Measurements from ENCODE around the gene IL6R.

IL6R gene

GRCh38 chr1:154495496-154496273, 90.5 kb downstream of the IL6R start:
- no peak for DNase-seq (ENCODE audit: low read depth, low spot score)
- no peak overlapping the region for H3K4me3 ChIP-seq (ENCODE audit: low read length)

DNA sequence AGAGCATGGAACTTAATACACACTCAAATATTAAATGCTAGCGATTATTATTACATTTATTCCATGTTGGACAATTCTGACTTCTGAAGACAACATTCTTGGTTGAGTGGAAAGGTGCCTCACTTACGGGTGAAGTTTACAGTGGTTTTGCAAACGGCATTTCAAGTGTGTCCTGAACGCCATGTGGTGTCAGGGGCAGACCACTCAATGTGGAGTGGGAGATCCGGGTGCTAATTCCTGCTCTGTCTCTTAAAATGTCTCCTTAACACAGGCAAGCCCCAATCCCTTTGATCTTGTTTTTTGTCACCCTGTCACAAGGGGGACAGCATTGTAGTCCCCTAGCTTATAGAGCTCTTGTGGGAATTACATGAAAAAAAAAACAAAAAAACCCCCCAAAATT, 91.2 kb downstream of the IL6R start:
- DNase-seq (ENCODE audit: low read depth, low spot score) = no peak
- no peak overlapping the region for H3K4me3 ChIP-seq (ENCODE audit: low read length)

GRCh38 chr1:154497026-154497806, 92.1 kb downstream of the IL6R start:
- H3K4me3 ChIP-seq (ENCODE audit: low read length) = no peak overlapping the region
- DNase-seq (ENCODE audit: low read depth, low spot score) = peak; percentile 88

GRCh38 chr1:154499446-154499845, 94.3 kb downstream of the IL6R start:
- DNase-seq (ENCODE audit: low read depth, low spot score) = no peak
- H3K4me3 ChIP-seq (ENCODE audit: low read length) = no peak overlapping the region

GRCh38 chr1:154500533-154500932, 95.4 kb downstream of the IL6R start:
- H3K4me3 ChIP-seq (ENCODE audit: low read length) = no peak overlapping the region
- DNase-seq (ENCODE audit: low read depth, low spot score) = no peak

GRCh38 chr1:154501423-154502065, 96.4 kb downstream of the IL6R start:
- no peak overlapping the region for H3K4me3 ChIP-seq (ENCODE audit: low read length)

GRCh38 chr1:154502066-154502743, 97.1 kb downstream of the IL6R start, which contains the start of the genes SHE and TDRD10:
Gene SHE, minus strand, starts transcription at chr1:154502412. Its CDS starts 386 bp downstream, at chr1:154502026.
Gene TDRD10, plus strand, starts transcription at chr1:154502219. Its CDS starts 4,685 bp downstream, at chr1:154506904.
- H3K4me3 ChIP-seq (ENCODE audit: low read length) = no peak within 1 kb of the TSS

More at GRCh38 chr1:154501423-154502065, 96.4 kb downstream of the IL6R start:
- DNase-seq (ENCODE audit: low read depth, low spot score) = no peak

GRCh38 chr1:154502744-154503115, 97.6 kb downstream of the IL6R start:
- no peak overlapping the region for H3K4me3 ChIP-seq (ENCODE audit: low read length)
- DNase-seq (ENCODE audit: low read depth, low spot score) = no peak

More at GRCh38 chr1:154502066-154502743, 97.1 kb downstream of the IL6R start, which contains the start of the genes SHE and TDRD10:
- DNase-seq (ENCODE audit: low read depth, low spot score) = no peak

- no peak for DNase-seq (ENCODE audit: low read depth, low spot score)
- no peak overlapping the region for H3K4me3 ChIP-seq (ENCODE audit: low read length)
Observed at GRCh38 chr1:154503898-154504297, 98.8 kb downstream of the IL6R start.

GRCh38 chr1:154512760-154513159, 107.6 kb downstream of the IL6R start:
- no peak overlapping the region for H3K4me3 ChIP-seq (ENCODE audit: low read length)
- DNase-seq (ENCODE audit: low read depth, low spot score) = no peak

- DNase-seq (ENCODE audit: low read depth, low spot score) = no peak
- no peak overlapping the region for H3K4me3 ChIP-seq (ENCODE audit: low read length)
Observed at GRCh38 chr1:154514066-154514553, 109.0 kb downstream of the IL6R start.

DNA sequence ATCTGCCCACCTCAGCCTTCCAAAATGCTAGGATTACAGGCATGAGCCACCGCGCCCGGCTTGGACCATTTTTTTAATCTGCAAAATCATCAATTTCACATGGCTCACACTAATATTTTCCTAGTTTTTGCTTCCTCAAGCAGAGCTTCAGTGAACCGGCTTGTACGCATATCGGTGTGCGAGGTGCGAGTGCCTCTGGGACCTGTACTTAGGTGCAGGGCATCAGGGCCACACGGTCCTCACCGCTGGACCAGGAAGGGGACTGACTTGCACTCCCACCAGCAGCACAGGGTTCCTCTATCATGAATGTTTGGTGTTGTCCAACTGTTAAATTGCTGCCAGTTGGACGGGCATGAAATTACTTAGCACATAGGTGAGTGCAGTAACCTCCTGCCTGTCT, 112.5 kb downstream of the IL6R start:
- no peak for DNase-seq (ENCODE audit: low read depth, low spot score)
- no peak overlapping the region for H3K4me3 ChIP-seq (ENCODE audit: low read length)
